Measurements from ENCODE around the gene NOS1AP.

Gene NOS1AP

DNA sequence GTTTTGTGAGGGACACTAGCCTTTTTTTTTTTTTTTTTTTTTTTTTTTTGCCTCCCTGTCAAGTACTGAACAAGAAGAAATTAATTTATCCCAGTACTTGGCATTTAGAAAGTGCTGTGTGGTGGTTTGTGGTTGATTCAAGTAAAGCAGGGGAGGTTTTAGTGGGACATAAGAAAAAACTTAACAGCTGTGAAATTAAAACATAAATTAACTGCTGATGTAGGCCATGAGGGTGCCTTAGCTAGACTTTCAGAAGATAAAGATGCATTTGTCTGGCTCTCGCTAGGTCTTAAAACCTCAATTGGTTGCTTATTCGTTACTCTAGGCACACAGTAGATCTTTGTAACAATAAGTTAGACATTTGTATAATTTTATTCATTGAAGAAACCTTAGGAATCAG is 254.9 kb downstream of the NOS1AP start:
- no peak overlapping the region for H2AFZ ChIP-seq (ENCODE audit: low read length)
- no peaks in the 10 kb centered on the region for H3K27me3 ChIP-seq (ENCODE audit: insufficient read depth, low read length)
- H3K9ac ChIP-seq (ENCODE audit: low read length) = no peak overlapping the region
- no peaks in the 10 kb centered on the region for H3K9me3 ChIP-seq (ENCODE audit: low read length)
- no peaks in the 10 kb centered on the region for H3K9me2 ChIP-seq (ENCODE audit: low read depth, low read length)
- H3K36me3 ChIP-seq (ENCODE audit: insufficient read depth, low read length) = no peaks in the 10 kb centered on the region
- H3F3A ChIP-seq (ENCODE audit: insufficient read depth, low read length) = no peaks in the 10 kb centered on the region
- no peaks in the 10 kb centered on the region for H4K20me1 ChIP-seq (ENCODE audit: insufficient read depth, low read length)
- TF ChIP-seq, protein P1, sequence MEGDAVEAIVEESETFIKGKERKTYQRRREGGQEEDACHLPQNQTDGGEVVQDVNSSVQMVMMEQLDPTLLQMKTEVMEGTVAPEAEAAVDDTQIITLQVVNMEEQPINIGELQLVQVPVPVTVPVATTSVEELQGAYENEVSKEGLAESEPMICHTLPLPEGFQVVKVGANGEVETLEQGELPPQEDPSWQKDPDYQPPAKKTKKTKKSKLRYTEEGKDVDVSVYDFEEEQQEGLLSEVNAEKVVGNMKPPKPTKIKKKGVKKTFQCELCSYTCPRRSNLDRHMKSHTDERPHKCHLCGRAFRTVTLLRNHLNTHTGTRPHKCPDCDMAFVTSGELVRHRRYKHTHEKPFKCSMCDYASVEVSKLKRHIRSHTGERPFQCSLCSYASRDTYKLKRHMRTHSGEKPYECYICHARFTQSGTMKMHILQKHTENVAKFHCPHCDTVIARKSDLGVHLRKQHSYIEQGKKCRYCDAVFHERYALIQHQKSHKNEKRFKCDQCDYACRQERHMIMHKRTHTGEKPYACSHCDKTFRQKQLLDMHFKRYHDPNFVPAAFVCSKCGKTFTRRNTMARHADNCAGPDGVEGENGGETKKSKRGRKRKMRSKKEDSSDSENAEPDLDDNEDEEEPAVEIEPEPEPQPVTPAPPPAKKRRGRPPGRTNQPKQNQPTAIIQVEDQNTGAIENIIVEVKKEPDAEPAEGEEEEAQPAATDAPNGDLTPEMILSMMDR (IDR thresholded peaks at IDR 0.05; ENCODE audit: low read length) = no peak
- no peak for TF ChIP-seq EZH2 (IDR thresholded peaks at IDR 0.05; ENCODE audit: borderline replicate concordance, low read length)
- no peak overlapping the region for H3K4me2 ChIP-seq (ENCODE audit: low read length)
- no peaks in the 10 kb centered on the region for H3K79me2 ChIP-seq (ENCODE audit: insufficient read depth, low read length)
- no peaks in the 10 kb centered on the region for H3K4me1 ChIP-seq (ENCODE audit: insufficient read depth, low read length, severe bottlenecking)
- H3K4me3 ChIP-seq (ENCODE audit: low read depth, low read length, poor library complexity, severe bottlenecking) = no peak overlapping the region
- H3K27ac ChIP-seq (ENCODE audit: low read depth, low read length, poor library complexity, severe bottlenecking) = no peak overlapping the region

DNA sequence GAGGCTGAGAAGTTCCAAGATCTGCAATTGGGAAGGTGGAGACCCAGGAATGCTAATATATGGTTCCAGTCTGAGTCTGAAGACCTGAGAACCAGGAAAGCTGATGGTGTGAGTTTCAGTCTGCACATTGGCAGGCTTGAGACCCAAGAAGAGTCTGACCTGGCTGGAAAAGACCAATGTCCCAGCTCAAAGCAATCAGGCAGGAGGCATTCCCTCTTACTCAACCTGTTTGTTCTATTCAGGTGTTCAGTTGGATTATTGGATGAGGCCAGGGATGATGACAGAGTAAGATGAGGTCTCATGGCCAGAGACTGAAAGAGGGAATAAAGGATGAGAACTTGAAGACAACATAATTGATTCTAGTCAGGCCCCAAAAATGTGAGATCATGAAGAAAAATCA is 257.1 kb downstream of the NOS1AP start:
- Histone ChIP-seq H4K20me1 (ENCODE audit: insufficient read depth, low read length) (no peaks in the 10 kb centered on the region), H3F3A (ENCODE audit: insufficient read depth, low read length) (no peaks in the 10 kb centered on the region), H2AFZ (ENCODE audit: low read length) (no peak overlapping the region), H3K36me3 (ENCODE audit: insufficient read depth, low read length) (no peaks in the 10 kb centered on the region), H3K9ac (ENCODE audit: low read length) (no peak overlapping the region), H3K27me3 (ENCODE audit: insufficient read depth, low read length) (no peaks in the 10 kb centered on the region), H3K4me2 (ENCODE audit: low read length) (no peak overlapping the region), H3K27ac (ENCODE audit: low read depth, low read length, poor library complexity, severe bottlenecking) (no peak overlapping the region), H3K79me2 (ENCODE audit: insufficient read depth, low read length) (no peaks in the 10 kb centered on the region), H3K4me1 (ENCODE audit: insufficient read depth, low read length, severe bottlenecking) (no peaks in the 10 kb centered on the region), H3K9me2 (ENCODE audit: low read depth, low read length) (no peaks in the 10 kb centered on the region), H3K4me3 (ENCODE audit: low read depth, low read length, poor library complexity, severe bottlenecking) (no peak overlapping the region), H3K9me3 (ENCODE audit: low read length) (no peaks in the 10 kb centered on the region)
- TF ChIP-seq, protein P1 (IDR thresholded peaks at IDR 0.05; ENCODE audit: low read length) = no peak

DNA sequence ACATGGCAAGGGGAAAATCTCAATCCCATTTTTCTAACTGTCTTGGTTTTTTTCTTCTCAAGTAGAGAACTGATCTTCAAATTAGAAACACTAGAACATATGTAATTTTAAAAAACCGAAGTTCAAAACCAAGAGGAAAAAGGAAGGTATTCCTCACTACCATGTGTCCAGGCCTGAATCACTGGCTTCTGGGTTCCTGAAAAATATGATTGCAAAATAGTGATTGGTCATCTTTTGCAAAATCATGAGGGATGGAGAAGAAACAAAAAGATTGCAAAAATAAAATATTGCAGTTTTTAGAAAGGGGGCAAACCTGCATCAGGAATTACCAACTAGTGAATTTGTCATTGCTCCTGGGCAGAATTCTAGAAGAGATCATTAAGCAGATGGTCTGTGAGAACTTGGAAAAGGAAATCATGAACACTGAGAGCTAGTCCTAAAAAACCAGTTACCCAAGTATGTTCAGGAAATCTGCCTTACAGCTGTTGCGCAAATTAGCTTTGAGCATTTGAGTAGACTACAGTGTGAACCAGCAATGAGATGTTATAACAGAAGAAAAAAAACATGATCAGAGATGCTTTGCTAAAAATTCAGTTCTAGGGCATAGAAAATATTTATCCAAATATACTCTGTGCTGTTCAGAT is 257.8 kb downstream of the NOS1AP start:
- Histone ChIP-seq H3K4me3 (ENCODE audit: low read depth, low read length, poor library complexity, severe bottlenecking) (no peak overlapping the region), H3K9me2 (ENCODE audit: low read depth, low read length) (no peaks in the 10 kb centered on the region), H3K27me3 (ENCODE audit: insufficient read depth, low read length) (no peaks in the 10 kb centered on the region), H3F3A (ENCODE audit: insufficient read depth, low read length) (no peaks in the 10 kb centered on the region), H3K36me3 (ENCODE audit: insufficient read depth, low read length) (no peaks in the 10 kb centered on the region), H3K4me1 (ENCODE audit: insufficient read depth, low read length, severe bottlenecking) (no peaks in the 10 kb centered on the region), H4K20me1 (ENCODE audit: insufficient read depth, low read length) (no peaks in the 10 kb centered on the region), H3K79me2 (ENCODE audit: insufficient read depth, low read length) (no peaks in the 10 kb centered on the region), H3K27ac (ENCODE audit: low read depth, low read length, poor library complexity, severe bottlenecking) (no peak overlapping the region), H2AFZ (ENCODE audit: low read length) (no peak overlapping the region), H3K9me3 (ENCODE audit: low read length) (no peaks in the 10 kb centered on the region), H3K4me2 (ENCODE audit: low read length) (no peak overlapping the region), H3K9ac (ENCODE audit: low read length) (no peak overlapping the region)
- TF ChIP-seq, protein P1 (IDR thresholded peaks at IDR 0.05; ENCODE audit: low read length) = no peak
- TF ChIP-seq EZH2 (IDR thresholded peaks at IDR 0.05; ENCODE audit: borderline replicate concordance, low read length) = no peak

Measured in OCI-LY1 (cell line).